Glutamatergic neuron (in vitro differentiated cells): ENCODE measurements around the gene SPINK2. TPM values are rescaled to one million over a fixed set of nuclear protein-coding genes. Genes with fewer than 3 reads are reported as not detected.

Source experiments
- DNase-seq: peaks from one replicate; pipeline ENCODE4 v3.0.0; 2022
- H3K27ac Mint-ChIP-seq: one replicate; pipeline ENCODE4 v1.8.0; 2020; ENCODE audit warnings: mild to moderate bottlenecking, mixed read lengths, inconsistent platforms; ENCODE audit not compliant: unreplicated experiment
- H3K27me3 Mint-ChIP-seq: one replicate; pipeline ENCODE4 v1.8.0; 2020; ENCODE audit warnings: mild to moderate bottlenecking, moderate library complexity, mixed read lengths, inconsistent platforms; ENCODE audit not compliant: unreplicated experiment
- H3K36me3 Mint-ChIP-seq: one replicate; pipeline ENCODE4 v1.8.0; 2020; ENCODE audit warnings: mild to moderate bottlenecking, mixed read lengths, inconsistent platforms; ENCODE audit not compliant: unreplicated experiment
- H3K4me1 Mint-ChIP-seq: one replicate; pipeline ENCODE4 v1.8.0; 2020; ENCODE audit warnings: mild to moderate bottlenecking, low read depth, mixed read lengths, inconsistent platforms; ENCODE audit not compliant: unreplicated experiment
- H3K4me3 Mint-ChIP-seq: one replicate; pipeline ENCODE4 v1.8.0; 2020; ENCODE audit warnings: mild to moderate bottlenecking, mixed read lengths, inconsistent platforms; ENCODE audit not compliant: unreplicated experiment
- H3K9me3 Mint-ChIP-seq: one replicate; pipeline ENCODE4 v1.8.0; 2020; ENCODE audit warnings: mild to moderate bottlenecking, moderate library complexity, mixed read lengths, inconsistent platforms; ENCODE audit not compliant: unreplicated experiment
- CTCF ChIP-seq: fragments of 200-600 bp; sonication (generic); IDR thresholded peaks from one replicate; pipeline ENCODE4 v1.5.0; 2021; ENCODE audit not compliant: partially characterized antibody, unreplicated experiment
- total RNA-seq: library from RNA; stranded (reverse); fragmentation: NEBNext Ultra II Directional; extraction: Animal tissue kit (Norgen Biotek cat#: 25700); gene quantifications from one replicate; pipeline ENCODE4 v1.2.1, GENCODE V29; 2021; ENCODE audit not compliant: unreplicated experiment

Gene SPINK2
- total RNA-seq, 1 donor from 2014 or later: not detected

GRCh38 chr4:56764223-56764622, 57.3 kb downstream of the SPINK2 start:
- no peak for DNase-seq
- no peaks in the 10 kb centered on the region for H3K9me3 Mint-ChIP-seq
- TF ChIP-seq CTCF: no peak
- no peak overlapping the region for H3K4me3 Mint-ChIP-seq
- no peaks in the 10 kb centered on the region for H3K4me1 Mint-ChIP-seq
- no peaks in the 10 kb centered on the region for H3K36me3 Mint-ChIP-seq
- no peak overlapping the region for H3K27ac Mint-ChIP-seq
- H3K27me3 Mint-ChIP-seq: peaks cover 5% of the 10 kb centered on the region

- H3K4me1 Mint-ChIP-seq: peaks cover 2% of the 10 kb centered on the region
- H3K27me3 Mint-ChIP-seq: peaks cover 5% of the 10 kb centered on the region
- TF ChIP-seq CTCF: no peak
- H3K9me3 Mint-ChIP-seq: no peaks in the 10 kb centered on the region
- H3K4me3 Mint-ChIP-seq: no peak overlapping the region
- no peak overlapping the region for H3K27ac Mint-ChIP-seq
- no peak for DNase-seq
- H3K36me3 Mint-ChIP-seq: no peaks in the 10 kb centered on the region
These were observed 58.8 kb downstream of the SPINK2 start for GRCh38 chr4:56762484-56763250.

- Mint-ChIP-seq H3K4me1 (peaks cover 6% of the 10 kb centered on the region), H3K9me3 (no peaks in the 10 kb centered on the region), H3K27me3 (peaks cover 5% of the 10 kb centered on the region), H3K36me3 (no peaks in the 10 kb centered on the region), H3K4me3 (no peak overlapping the region), H3K27ac (no peak overlapping the region)
- no peak for DNase-seq
- TF ChIP-seq CTCF: no peak
These were observed 61.3 kb downstream of the SPINK2 start for GRCh38 chr4:56760183-56760582.

Other genes with a start within 250 kb of the SPINK2 start
- 0.54 TPM for gene HOPX, start 140.4 kb downstream of the SPINK2 start, total RNA-seq
- gene REST, start 86.2 kb upstream of the SPINK2 start, total RNA-seq: 1.5 TPM
- gene NOA1, start 155.9 kb upstream of the SPINK2 start, total RNA-seq: 10.3 TPM
- 135 TPM for gene POLR2B, start 157.2 kb upstream of the SPINK2 start, total RNA-seq